Gastroesophageal sphincter (tissue), 4 donors: Measurements from ENCODE around the gene HERC2. TPM values are rescaled to one million over a fixed set of nuclear protein-coding genes. Genes with fewer than 3 reads are reported as not detected.
"Not testable (repeated sequence)": the region's sequence is repeated elsewhere in the genome, so short reads cannot be mapped to it uniquely, and the experiment has no call there.

Experiments used
- ATAC-seq: fragments of 150-250 bp; one replicate; pipeline ENCODE4 v1.9.1; 2016; ENCODE audit warnings: mild to moderate bottlenecking, moderate library complexity
- H3K27ac ChIP-seq, 4 donors: fragments of 200-600 bp; sonication (generic) in 3 of 4; 1 replicate in 3 of 4; 2 replicates in 1 of 4; pipeline ENCODE4 v1.5.1; 2016 to 2019
- H3K27me3 ChIP-seq: fragments of 200-600 bp; sonication (generic); one replicate; pipeline ENCODE4 v1.5.1; 2019
- H3K36me3 ChIP-seq, 2 donors: fragments of 200-600 bp; sonication (generic); one replicate each; pipeline ENCODE4 v1.5.1; 2019; ENCODE audit warnings: control low read depth in 1 of 2
- H3K4me1 ChIP-seq, 3 donors: fragments of 200-600 bp; sonication (generic); 1 replicate in 2 of 3; 2 replicates in 1 of 3; pipeline ENCODE4 v1.5.1; 2016 to 2019; ENCODE audit warnings: control low read depth in 2 of 3
- H3K4me3 ChIP-seq, 2 donors: fragments of 200-600 bp; sonication (generic); one replicate each; pipeline ENCODE4 v1.5.1; 2019; ENCODE audit warnings: mild to moderate bottlenecking in 1 of 2, moderate library complexity in 1 of 2
- H3K9me3 ChIP-seq, 3 donors: fragments of 200-600 bp; sonication (generic); one replicate each; pipeline ENCODE4 v1.5.1; 2017 to 2019; ENCODE audit warnings: control low read depth in 2 of 3
- EP300 ChIP-seq: sonication (generic); formaldehyde crosslinking; IDR thresholded peaks from one replicate; pipeline ENCODE4 v1.6.1; 2017; ENCODE audit warnings: antibody characterized with exemption, mild to moderate bottlenecking
- POLR2A ChIP-seq, 2 donors: fragments of 450-650 bp; IDR thresholded peaks; one replicate each; pipeline ENCODE4 v1.6.1; 2017; ENCODE audit warnings: antibody characterized with exemption in 2 of 2, mild to moderate bottlenecking in 2 of 2, moderate library complexity in 1 of 2
- POLR2AphosphoS5 ChIP-seq: sonication (generic); formaldehyde crosslinking; IDR thresholded peaks from one replicate; pipeline ENCODE4 v1.6.1; 2017; ENCODE audit warnings: antibody characterized with exemption
- WGBS, 2 donors: methylation state at CpG; one replicate each; pipeline ENCODE4 v1.1.5; 2018; ENCODE audit warnings: low coverage in 1 of 2; 5-methylcytosine and 5-hydroxymethylcytosine counted together
- total RNA-seq, 4 donors: library from RNA; depleted of rRNA; stranded (reverse); fragments of >200 nt; gene quantifications; one replicate each; pipeline ENCODE4 v1.1.0, GENCODE V29; 2016
- TF ChIP-seq, protein P1 (sequence below), 4 experiments: fragments of 200-600 bp in 2 of 4; fragments of 450-650 bp in 2 of 4; sonication (generic) in 1 of 4; IDR thresholded peaks; one replicate each; pipeline ENCODE4 v1.5.1; 2017 to 2019; ENCODE audit warnings: antibody characterized with exemption in 4 of 4, mild to moderate bottlenecking in 2 of 4, moderate library complexity in 2 of 4

The HERC2 gene
- total RNA-seq, 4 donors from 2014 or later = 38.6 to 94.6 (median 56.1) TPM

DNA sequence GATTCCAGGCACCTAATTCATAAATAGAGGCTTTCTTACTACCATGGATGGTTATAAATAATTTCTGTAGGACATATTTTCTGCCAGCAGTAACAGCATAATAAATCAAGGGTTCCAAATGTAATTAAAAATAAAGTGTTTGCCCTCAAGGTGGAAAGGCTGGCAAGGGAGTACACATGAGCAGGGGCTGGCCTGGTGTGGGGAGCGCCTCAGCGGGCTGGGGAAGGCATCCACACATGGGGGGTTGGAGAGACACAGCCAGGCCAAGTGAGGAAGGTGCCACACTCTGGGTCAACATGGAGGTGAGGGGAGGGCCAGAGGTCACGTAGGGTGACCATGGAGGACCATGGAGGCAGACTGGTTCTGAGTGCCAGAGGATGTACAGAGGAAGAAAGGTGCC, 157.1 kb downstream of the HERC2 start:
- TF ChIP-seq POLR2AphosphoS5 (no peak), POLR2A (IDR thresholded peaks at IDR 0.05) (no peak), EP300 (no peak)
- TF ChIP-seq, protein P1, sequence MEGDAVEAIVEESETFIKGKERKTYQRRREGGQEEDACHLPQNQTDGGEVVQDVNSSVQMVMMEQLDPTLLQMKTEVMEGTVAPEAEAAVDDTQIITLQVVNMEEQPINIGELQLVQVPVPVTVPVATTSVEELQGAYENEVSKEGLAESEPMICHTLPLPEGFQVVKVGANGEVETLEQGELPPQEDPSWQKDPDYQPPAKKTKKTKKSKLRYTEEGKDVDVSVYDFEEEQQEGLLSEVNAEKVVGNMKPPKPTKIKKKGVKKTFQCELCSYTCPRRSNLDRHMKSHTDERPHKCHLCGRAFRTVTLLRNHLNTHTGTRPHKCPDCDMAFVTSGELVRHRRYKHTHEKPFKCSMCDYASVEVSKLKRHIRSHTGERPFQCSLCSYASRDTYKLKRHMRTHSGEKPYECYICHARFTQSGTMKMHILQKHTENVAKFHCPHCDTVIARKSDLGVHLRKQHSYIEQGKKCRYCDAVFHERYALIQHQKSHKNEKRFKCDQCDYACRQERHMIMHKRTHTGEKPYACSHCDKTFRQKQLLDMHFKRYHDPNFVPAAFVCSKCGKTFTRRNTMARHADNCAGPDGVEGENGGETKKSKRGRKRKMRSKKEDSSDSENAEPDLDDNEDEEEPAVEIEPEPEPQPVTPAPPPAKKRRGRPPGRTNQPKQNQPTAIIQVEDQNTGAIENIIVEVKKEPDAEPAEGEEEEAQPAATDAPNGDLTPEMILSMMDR (IDR thresholded peaks at IDR 0.05) = no peak
- no peak for ATAC-seq
- Histone ChIP-seq H3K4me3 (no peak overlapping the region), H3K27me3 (no peaks in the 10 kb centered on the region), H3K27ac (no peak overlapping the region), H3K9me3 (no peaks in the 10 kb centered on the region), H3K36me3 (peaks cover 7 to 99% of the 10 kb centered on the region in 2 donors), H3K4me1 (no peaks in the 10 kb centered on the region)
- 93 to 100% methylated on average over 2 to 3 of the region's 3 CpGs for WGBS, 2 donors

DNA sequence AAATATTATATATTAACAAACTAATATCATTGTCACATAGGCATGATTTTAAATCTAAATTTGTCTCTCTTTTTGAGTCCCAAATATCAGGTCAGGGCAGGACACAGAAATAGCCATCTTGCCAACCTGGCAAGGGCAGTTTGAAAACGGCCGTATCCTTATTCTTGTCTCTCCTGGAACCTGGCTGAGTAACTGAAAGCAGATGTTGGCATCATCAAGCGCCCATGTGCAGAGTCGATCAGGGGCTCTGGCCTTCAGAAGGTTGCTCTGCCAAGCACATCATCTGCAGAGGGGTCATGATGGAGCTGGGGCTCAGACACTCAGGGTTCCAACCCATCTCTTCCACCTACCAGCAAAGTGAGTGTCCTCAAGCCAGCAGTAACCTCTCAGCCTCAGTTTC, 167.7 kb downstream of the HERC2 start:
- H3K27me3 ChIP-seq = no peaks in the 10 kb centered on the region
- H3K4me1 ChIP-seq = no peaks in the 10 kb centered on the region
- TF ChIP-seq POLR2AphosphoS5 (no peak), EP300 (no peak), POLR2A (IDR thresholded peaks at IDR 0.05) (no peak)
- TF ChIP-seq, protein P1 (IDR thresholded peaks at IDR 0.05) = no peak
- H3K4me3 ChIP-seq = no peak overlapping the region
- no peak overlapping the region for H3K27ac ChIP-seq
- peaks cover 0 to 24% of the 10 kb centered on the region in 2 donors for H3K36me3 ChIP-seq
- 67 to 71% methylated on average over 3 to 4 of the region's 4 CpGs for WGBS, 2 donors
- no peak for ATAC-seq
- H3K9me3 ChIP-seq = no peaks in the 10 kb centered on the region

DNA sequence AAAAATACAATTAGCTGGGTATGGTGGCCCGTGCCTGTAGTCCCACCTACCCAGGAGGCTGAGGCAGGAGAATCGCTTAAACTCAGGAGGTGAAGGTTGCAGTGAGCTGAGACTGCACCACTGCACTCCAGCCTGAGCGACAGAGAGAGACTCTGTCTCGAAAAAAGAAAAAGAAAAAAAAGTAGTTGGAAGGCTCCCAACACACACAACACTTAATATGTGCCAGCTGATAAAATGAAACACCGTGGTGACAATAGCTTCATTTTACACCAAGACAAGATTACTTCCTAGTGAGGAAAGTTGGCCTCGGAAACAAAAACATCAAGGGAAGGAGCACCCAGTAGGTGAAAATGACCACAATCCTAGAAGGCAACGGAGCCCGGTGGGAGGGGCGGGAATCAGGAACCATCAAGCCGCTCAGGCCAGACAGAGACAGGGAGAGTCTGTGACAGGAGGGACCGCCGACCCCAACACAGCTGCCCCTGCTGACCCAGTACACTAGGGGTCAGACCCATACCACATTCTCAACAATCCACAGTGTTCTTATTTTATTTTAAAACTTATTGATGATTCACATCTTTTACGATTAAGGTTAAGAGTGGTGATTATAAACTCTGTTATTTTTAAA, 168.4 kb downstream of the HERC2 start:
- H3K27ac ChIP-seq = no peak overlapping the region
- WGBS, 2 donors = 55 to 71% methylated on average over 11 to 13 of the region's 13 CpGs
- ATAC-seq = no peak
- H3K4me3 ChIP-seq = no peak overlapping the region
- no peaks in the 10 kb centered on the region for H3K9me3 ChIP-seq
- TF ChIP-seq EP300 (no peak), POLR2AphosphoS5 (no peak), POLR2A (IDR thresholded peaks at IDR 0.05) (no peak)
- TF ChIP-seq, protein P1 (IDR thresholded peaks at IDR 0.05) = no peak
- peaks cover 0 to 24% of the 10 kb centered on the region in 2 donors for H3K36me3 ChIP-seq
- H3K4me1 ChIP-seq = no peaks in the 10 kb centered on the region
- no peaks in the 10 kb centered on the region for H3K27me3 ChIP-seq

DNA sequence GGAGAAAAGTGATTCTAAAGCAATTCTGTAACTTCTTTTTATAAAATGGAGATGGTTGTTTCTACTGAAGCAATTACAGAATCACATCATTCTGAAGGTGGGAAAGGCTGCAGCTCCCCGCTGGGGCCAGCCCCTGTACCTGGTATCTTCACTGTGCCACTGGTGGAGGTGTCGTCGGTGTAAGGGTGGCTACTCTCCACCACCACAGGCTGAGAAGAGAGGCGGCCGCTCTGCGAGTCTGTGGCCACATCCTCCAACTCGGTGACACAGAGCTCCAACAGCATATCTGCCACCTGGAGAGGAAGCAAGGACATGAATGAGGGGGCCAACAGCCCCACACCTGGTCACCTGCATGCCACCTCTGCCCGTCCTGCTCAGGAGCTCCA, 169.4 kb downstream of the HERC2 start:
- 96 to 100% methylated on average over 1 to 3 of the region's 8 CpGs for WGBS, 2 donors
- H3K36me3 ChIP-seq = peaks cover 0 to 24% of the 10 kb centered on the region in 2 donors
- ATAC-seq, H3K9me3 ChIP-seq, H3K27ac ChIP-seq, H3K4me1 ChIP-seq, H3K4me3 ChIP-seq, H3K27me3 ChIP-seq: not testable (repeated sequence)

DNA sequence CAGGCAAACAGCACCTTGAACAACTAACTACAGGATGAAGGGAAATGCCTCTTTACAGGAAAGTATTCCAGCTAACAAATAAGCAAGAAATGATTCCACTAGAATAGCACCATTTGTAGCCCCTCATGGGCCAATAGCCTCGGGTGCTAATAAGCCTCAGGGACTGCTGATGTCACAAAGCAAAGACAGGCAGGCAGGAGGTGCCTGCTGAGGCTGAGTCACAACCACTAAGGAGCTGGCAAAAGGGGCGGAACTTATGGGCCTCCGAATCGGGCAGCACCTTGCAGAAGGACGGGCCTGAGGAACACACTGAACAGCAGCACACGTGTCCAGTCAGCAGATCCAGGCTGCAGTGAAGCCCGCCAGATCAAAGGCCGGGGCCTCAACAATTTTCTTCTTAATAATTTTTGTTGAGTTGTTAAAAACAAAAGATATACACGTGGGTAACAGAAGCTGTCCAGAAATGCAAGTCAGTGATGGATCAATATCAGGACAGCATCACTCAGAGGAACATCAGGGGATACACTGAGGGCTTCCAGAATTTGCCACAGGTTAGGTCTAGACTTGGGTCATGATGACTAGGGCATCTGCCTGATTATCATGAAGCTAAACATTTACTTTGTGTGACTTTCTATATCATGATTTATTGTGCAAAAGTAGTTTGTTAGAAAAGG, 170.0 kb downstream of the HERC2 start:
- peak; percentile 55 for ATAC-seq
- not testable (repeated sequence) for H3K4me3 ChIP-seq, H3K27me3 ChIP-seq, H3K4me1 ChIP-seq, H3K27ac ChIP-seq, H3K9me3 ChIP-seq
- H3K36me3 ChIP-seq = peaks cover 0 to 24% of the 10 kb centered on the region in 2 donors
- WGBS, 2 donors = 0 to 63% methylated on average over 1 to 9 of the region's 9 CpGs

DNA sequence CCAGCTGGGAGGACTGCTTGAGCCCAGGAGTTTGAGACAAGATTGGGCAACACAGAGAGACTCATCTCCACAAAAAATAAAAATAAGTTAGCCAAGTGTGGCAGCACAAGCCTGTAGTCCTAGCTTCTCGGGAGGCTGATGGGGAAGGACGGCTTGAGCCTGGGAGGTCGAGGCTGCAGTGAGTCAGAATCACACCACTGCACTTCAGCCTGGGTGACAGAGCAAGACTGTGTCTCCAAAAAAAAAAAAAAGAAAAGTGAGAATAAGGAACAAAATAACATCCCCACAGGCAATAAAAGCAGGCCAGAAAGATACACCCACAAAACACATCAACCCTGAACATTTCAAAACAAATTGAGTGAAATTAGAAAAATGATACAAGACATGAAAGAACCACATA, 174.2 kb downstream of the HERC2 start:
- no peaks in the 10 kb centered on the region for H3K27me3 ChIP-seq
- H3K9me3 ChIP-seq = no peaks in the 10 kb centered on the region
- H3K4me1 ChIP-seq = no peaks in the 10 kb centered on the region
- TF ChIP-seq, protein P1 (IDR thresholded peaks at IDR 0.05) = no peak
- TF ChIP-seq POLR2AphosphoS5 (no peak), EP300 (no peak), POLR2A (IDR thresholded peaks at IDR 0.05) (no peak)
- no peak overlapping the region for H3K4me3 ChIP-seq
- H3K27ac ChIP-seq = no peak overlapping the region
- no peak for ATAC-seq
- H3K36me3 ChIP-seq = peaks cover 0 to 56% of the 10 kb centered on the region in 2 donors
- 95% methylated on average over 3 of the region's 3 CpGs; no CpG with 5 or more reads in 1 of the 2 donors for WGBS, 2 donors

DNA sequence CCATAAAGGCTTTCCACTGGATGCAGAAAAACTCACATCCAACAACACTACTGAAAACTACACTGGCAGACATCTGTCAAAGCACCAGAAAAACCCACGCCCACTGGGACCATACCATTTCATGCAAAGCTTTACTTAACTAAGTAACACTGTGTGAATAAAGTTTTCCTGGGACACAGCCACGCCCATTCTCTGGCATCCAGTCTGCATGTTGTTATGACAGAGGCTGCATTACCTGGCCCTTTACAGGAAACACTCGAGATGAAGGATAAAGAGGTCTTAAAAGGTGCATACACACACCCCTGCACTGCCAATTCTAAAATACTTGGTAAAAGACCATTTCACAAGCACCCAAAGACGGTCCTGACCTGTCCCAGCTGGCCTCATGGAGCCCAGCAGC, 176.6 kb downstream of the HERC2 start:
- H3K27ac ChIP-seq, H3K4me1 ChIP-seq, H3K4me3 ChIP-seq, H3K27me3 ChIP-seq, ATAC-seq, H3K9me3 ChIP-seq: not testable (repeated sequence)
- H3K36me3 ChIP-seq = peaks cover 0 to 61% of the 10 kb centered on the region in 2 donors
- WGBS, 2 donors = 83% methylated on average over 2 of the region's 4 CpGs; no CpG with 5 or more reads in 1 of the 2 donors
